ENCODE measurements around the gene XRN2.

DNA sequence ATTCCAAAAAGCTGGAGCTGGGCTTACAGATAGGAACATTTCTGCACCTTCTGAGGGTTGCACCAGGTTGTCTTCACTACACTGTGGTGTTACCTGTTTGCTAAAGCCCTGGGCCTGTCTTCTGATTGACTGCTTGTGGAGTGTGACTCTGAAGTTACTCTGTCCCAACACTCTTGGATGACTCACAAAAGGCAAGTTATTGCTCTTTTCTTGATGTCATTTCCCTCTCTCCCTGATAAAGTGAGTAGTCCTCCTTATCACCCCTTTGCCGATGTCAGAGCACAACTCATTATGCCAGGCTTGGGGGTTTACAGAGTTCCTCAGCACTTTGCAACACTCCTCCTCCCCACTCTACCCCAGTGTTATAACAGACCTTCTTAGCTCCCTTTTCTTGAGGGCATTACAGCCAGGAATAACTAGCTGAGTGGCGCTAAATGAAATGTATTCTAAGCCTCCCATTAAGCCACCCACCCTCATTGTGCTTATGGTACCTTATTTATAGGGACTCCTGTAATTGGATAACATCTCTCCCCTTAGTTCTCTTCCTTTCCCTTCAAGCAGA, 130.3 kb downstream of the XRN2 start:
- TF ChIP-seq, protein P1, sequence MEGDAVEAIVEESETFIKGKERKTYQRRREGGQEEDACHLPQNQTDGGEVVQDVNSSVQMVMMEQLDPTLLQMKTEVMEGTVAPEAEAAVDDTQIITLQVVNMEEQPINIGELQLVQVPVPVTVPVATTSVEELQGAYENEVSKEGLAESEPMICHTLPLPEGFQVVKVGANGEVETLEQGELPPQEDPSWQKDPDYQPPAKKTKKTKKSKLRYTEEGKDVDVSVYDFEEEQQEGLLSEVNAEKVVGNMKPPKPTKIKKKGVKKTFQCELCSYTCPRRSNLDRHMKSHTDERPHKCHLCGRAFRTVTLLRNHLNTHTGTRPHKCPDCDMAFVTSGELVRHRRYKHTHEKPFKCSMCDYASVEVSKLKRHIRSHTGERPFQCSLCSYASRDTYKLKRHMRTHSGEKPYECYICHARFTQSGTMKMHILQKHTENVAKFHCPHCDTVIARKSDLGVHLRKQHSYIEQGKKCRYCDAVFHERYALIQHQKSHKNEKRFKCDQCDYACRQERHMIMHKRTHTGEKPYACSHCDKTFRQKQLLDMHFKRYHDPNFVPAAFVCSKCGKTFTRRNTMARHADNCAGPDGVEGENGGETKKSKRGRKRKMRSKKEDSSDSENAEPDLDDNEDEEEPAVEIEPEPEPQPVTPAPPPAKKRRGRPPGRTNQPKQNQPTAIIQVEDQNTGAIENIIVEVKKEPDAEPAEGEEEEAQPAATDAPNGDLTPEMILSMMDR (IDR thresholded peaks at IDR 0.05), result no peak
- no peak for TF ChIP-seq EZH2 (IDR thresholded peaks at IDR 0.05)
- no peak for TF ChIP-seq EZH2phosphoT487 (IDR thresholded peaks at IDR 0.05)
